Esophagus squamous epithelium (tissue), 4 donors: ENCODE results near the gene KLRK1.

ENCODE experiments used
- CTCF ChIP-seq, 6 experiments: fragments of 450-650 bp in 4 of 6; fragments of 200-600 bp in 2 of 6; sonication (generic) in 2 of 6; IDR thresholded peaks; one replicate each; pipeline ENCODE4 v1.5.1; 2016 to 2019; ENCODE audit warnings: antibody characterized with exemption in 6 of 6, mild to moderate bottlenecking in 4 of 6, moderate library complexity in 4 of 6
- POLR2A ChIP-seq, 4 donors: fragments of 450-650 bp; IDR thresholded peaks; one replicate each; pipeline ENCODE4 v1.6.1; 2017; ENCODE audit warnings: antibody characterized with exemption in 4 of 4, mild to moderate bottlenecking in 4 of 4, moderate library complexity in 3 of 4

- TF ChIP-seq CTCF (IDR thresholded peaks at IDR 0.05) (no peak), POLR2A (IDR thresholded peaks at IDR 0.05) (no peak)
Measured at GRCh38 chr12:10361084-10361483, 28.8 kb downstream of the KLRK1 start.
